Right cardiac atrium (tissue), 5 donors: ENCODE data around the gene ANGPTL5. TPM values are rescaled to one million over a fixed set of nuclear protein-coding genes. Genes with fewer than 3 reads are reported as not detected.

Source experiments
- ATAC-seq, 2 donors: fragments of 200-7000 bp; cut with Tn5 transposase; one replicate each; pipeline versions ENCODE4 v1.8.0 to v1.9.1; 2020; ENCODE audit warnings: moderate library complexity in 2 of 2, mild to moderate bottlenecking in 1 of 2
- DNase-seq, 3 donors: peaks; one replicate each; pipeline ENCODE4 v3.0.0-alpha.2; 2020
- H3K27ac ChIP-seq: one replicate; pipeline ENCODE4 v1.5.1; 2013; ENCODE audit warnings: mild to moderate bottlenecking, low read length, control low read depth, moderate library complexity
- H3K27me3 ChIP-seq: one replicate; pipeline ENCODE4 v1.6.1; 2013; ENCODE audit not compliant: control insufficient read depth, insufficient read depth
- H3K4me1 ChIP-seq: one replicate; pipeline ENCODE4 v1.6.1; 2013; ENCODE audit warnings: low read length; ENCODE audit not compliant: control insufficient read depth, insufficient read depth
- H3K4me3 ChIP-seq: one replicate; pipeline ENCODE4 v1.5.1; 2013; ENCODE audit warnings: low read length, control low read depth
- H3K9me3 ChIP-seq: one replicate; pipeline ENCODE4 v1.6.1; 2013; ENCODE audit warnings: low read length; ENCODE audit not compliant: control insufficient read depth
- WGBS: extraction: QIAGEN DNeasy Blood & Tissue Kit; methylation state at CpG from one replicate; pipeline ENCODE4 v1.1.7; 2013; 5-methylcytosine and 5-hydroxymethylcytosine counted together
- intact Hi-C, 4 donors: fragments of 100-400 bp; cut with DNase I; formaldehyde crosslinking; loops; one replicate each; pipeline versions ENCODE4 v1.11.0 to v1.14.0; 2022 to 2023
- polyA plus RNA-seq: library from polyadenylated mRNA; stranded (reverse); fragments of 200-250 nt; gene quantifications from one replicate; pipeline ENCODE4 v1.2.3, GENCODE V29; 2013
- total RNA-seq, 4 donors: library from RNA; stranded (reverse); fragmentation: NEBNext Ultra II Directional; extraction: Animal tissue kit (Norgen Biotek cat#: 25700); gene quantifications; one replicate each; pipeline ENCODE4 v1.2.1, GENCODE V29; 2021
- donor health status: healthy with polysubstance abuse.
- donor health status: DM: no; HTN: yes; CAD: no.
- donor health status: DM: no; HTN: no; CAD: no.
- donor health status: DM: no; HTN: yes; CAD: no; lungs with severe emphysema.
- donor health status: DM: yes; HTN: yes; CAD: no.

Gene ANGPTL5
- total and polyA plus RNA-seq, 5 donors = 1.3 to 4.9 (median 2.7) TPM

DNA sequence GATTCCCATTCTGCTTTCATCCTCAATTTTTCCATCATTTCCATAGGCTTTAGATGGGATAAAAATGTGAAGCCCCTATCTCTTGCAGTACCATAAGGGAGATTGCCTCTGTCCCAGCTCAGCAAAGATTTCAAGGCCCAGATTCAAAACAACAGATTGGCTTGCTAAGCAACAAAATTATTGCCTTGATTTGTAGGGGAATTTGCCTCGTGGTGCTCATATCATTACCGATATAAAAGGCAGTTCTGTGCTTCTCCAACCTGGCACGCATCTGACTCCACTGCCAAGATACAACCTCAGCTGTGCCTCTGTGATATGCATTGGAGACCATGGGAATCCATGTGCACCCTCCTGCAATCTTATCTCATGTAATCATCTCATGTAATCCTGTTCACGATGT is 26.6 kb downstream of the ANGPTL5 start:
- 78% methylated on average over 4 of the region's 4 CpGs for WGBS
- intact Hi-C loops = no loop called here
- H3K4me3 ChIP-seq = no peak overlapping the region
- no peak overlapping the region for H3K27ac ChIP-seq
- no peak for ATAC-seq
- no peaks in the 10 kb centered on the region for H3K4me1 ChIP-seq
- H3K9me3 ChIP-seq = no peaks in the 10 kb centered on the region
- H3K27me3 ChIP-seq = no peaks in the 10 kb centered on the region
- no peak for DNase-seq

DNA sequence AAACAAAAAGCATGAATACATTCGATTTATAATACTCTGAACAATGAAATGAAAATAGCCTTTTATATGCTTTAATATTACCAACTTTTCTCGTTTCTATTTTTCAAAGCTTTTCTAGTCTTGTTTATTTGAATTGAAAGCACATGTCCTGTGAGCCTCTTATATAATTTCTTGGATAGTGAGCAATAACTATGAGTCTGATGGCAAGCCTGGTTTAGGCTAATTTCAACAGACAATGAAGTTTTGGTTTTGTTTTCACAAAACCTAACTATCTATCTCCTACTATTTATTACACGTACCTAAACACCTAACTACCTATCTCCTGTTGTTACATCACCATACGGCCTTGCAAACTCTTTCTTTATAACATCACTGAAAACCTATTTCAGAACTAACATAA is 30.7 kb downstream of the ANGPTL5 start:
- no peak overlapping the region for H3K27ac ChIP-seq
- DNase-seq (no peak), ATAC-seq (no peak)
- intact Hi-C loops = no loop called here
- no peaks in the 10 kb centered on the region for H3K9me3 ChIP-seq
- H3K27me3 ChIP-seq = no peaks in the 10 kb centered on the region
- WGBS = 78% methylated on average over 4 of the region's 4 CpGs
- no peaks in the 10 kb centered on the region for H3K4me1 ChIP-seq
- no peak overlapping the region for H3K4me3 ChIP-seq

DNA sequence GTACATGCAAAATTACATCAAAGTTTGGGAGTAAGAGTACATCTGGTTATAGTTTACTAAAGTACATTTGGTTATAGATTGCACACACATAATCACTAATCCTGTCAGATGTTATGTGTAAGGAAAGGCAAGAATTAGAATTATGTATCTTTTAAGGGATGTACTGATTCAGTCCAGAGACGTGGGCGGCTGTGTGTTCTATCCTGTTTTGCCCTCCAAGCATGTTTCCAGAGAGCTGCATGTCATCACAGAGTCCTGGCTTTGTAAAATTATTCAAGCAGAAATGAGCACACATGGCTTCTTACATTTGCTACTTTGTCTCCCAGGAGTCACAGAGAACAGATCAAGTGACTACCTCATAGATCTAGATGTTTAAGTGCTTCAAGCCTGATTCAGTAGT is 34.7 kb downstream of the ANGPTL5 start:
- Histone ChIP-seq H3K4me3 (no peak overlapping the region), H3K9me3 (no peaks in the 10 kb centered on the region), H3K27me3 (no peaks in the 10 kb centered on the region), H3K27ac (no peak overlapping the region), H3K4me1 (no peaks in the 10 kb centered on the region)
- 80% methylated on average over 2 of the region's 2 CpGs for WGBS
- intact Hi-C loops = no loop called here
- ATAC-seq = no peak
- no peak for DNase-seq

DNA sequence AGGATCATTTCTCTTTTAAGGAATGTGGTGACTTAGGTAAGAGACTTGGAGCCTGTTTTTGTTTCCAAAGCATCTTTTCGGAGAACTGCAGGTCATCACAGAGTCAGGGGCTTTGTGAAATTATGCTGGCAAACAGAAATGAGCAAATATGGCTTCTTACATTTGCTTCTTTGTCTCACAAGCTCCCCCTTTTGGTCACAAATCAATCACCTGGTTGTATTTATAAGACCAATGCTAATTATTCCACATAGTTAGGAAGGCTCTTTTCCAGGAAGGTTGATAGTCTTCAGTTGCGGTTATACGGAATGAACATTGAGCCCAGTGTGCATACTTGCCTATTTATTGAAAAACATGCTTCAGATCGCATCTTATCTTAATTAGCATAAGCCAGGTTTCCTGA is 36.1 kb downstream of the ANGPTL5 start:
- intact Hi-C loops = no loop called here
- 81% methylated on average over 4 of the region's 4 CpGs for WGBS
- Histone ChIP-seq H3K27me3 (no peaks in the 10 kb centered on the region), H3K27ac (no peak overlapping the region), H3K4me3 (no peak overlapping the region), H3K9me3 (no peaks in the 10 kb centered on the region), H3K4me1 (no peaks in the 10 kb centered on the region)
- DNase-seq (no peak), ATAC-seq (no peak)

DNA sequence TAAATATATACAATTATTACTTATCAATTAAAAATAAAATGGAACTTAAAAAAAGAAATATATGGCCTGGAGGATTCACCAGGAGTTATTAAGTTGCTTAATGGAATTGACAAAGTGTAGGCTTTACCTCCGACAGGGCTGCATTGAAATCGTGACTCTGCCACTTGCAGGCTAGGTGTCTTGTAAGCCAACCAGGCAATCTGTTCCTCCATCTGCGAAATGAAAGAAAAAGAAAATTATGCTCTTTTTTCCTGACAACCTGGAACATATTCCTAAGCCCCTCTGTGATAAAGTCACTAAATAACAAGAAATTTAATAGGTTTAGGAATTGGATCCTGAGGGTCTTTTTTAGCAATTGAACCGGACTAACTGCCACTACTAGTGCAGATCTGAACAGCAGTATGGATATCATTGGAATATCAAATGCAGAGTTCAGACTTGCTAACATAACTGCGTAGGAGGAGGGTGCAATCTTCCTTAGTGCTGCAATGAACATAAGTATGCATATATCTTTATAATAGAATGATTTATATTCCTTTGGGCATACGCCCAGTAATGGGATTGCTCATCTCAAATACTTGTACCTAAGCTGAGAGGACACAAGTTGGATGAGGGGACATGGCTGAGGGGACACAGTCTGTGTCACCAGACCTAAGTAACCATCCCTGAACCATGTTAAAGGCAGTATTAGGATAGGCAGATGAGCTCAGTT is 44.0 kb downstream of the ANGPTL5 start:
- Histone ChIP-seq H3K27me3 (no peaks in the 10 kb centered on the region), H3K9me3 (no peaks in the 10 kb centered on the region), H3K27ac (no peak overlapping the region), H3K4me3 (no peak overlapping the region), H3K4me1 (no peaks in the 10 kb centered on the region)
- no peak for ATAC-seq
- 80% methylated on average over 6 of the region's 6 CpGs for WGBS
- intact Hi-C loops = no loop called here
- DNase-seq = no peak

DNA sequence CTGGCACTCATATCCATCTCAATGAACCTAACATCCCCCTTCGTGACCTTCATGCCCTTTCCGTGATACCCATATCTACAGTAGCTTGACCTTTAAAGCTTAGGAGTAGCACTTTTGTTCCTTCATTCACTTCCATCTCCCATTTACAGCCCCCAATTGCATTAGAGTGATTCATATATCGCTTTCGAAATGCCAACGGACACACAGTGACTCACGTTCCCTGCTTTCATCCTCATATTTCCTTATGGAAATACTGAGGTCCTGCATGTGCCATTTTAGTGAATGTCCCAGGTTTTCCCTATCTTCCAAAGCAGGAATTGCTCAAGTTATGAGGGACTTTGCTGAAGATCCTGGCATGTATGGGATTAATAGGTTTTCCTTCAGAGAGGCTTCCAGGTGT is 45.8 kb downstream of the ANGPTL5 start:
- H3K4me1 ChIP-seq = no peaks in the 10 kb centered on the region
- H3K4me3 ChIP-seq = no peak overlapping the region
- no peak overlapping the region for H3K27ac ChIP-seq
- intact Hi-C loops = no loop called here
- no peaks in the 10 kb centered on the region for H3K27me3 ChIP-seq
- WGBS = 83% methylated on average over 6 of the region's 6 CpGs
- DNase-seq (no peak), ATAC-seq (no peak)
- no peaks in the 10 kb centered on the region for H3K9me3 ChIP-seq

DNA sequence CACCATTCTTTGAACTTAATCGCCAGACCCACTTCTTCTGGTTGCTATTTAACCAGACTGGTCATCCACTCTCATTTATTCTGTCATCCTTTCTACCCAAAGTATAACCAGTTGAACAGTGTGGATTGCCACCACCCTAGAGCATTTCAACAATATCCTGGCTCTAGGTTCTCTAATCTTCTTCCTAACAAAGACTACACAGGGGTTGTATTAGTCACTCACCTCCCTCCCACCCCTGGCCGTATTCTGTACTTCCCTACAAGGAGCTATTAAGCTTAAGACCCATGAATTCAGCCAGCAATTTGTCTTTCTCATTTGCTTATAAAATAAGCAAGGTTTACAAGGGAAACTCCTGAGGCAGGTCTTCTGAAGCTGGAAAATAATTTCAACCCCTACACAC is 48.4 kb downstream of the ANGPTL5 start:
- Histone ChIP-seq H3K27ac (no peak overlapping the region), H3K9me3 (no peaks in the 10 kb centered on the region), H3K27me3 (no peaks in the 10 kb centered on the region), H3K4me3 (no peak overlapping the region), H3K4me1 (no peaks in the 10 kb centered on the region)
- ATAC-seq = no peak
- intact Hi-C loops = loop anchor here in 1 of 4 donors (10.0 kb wide), 1 partner anchor 797 kb away; no protein-coding TSS in a partner anchor
- DNase-seq = no peak
- 81% methylated on average over 2 of the region's 2 CpGs for WGBS

DNA sequence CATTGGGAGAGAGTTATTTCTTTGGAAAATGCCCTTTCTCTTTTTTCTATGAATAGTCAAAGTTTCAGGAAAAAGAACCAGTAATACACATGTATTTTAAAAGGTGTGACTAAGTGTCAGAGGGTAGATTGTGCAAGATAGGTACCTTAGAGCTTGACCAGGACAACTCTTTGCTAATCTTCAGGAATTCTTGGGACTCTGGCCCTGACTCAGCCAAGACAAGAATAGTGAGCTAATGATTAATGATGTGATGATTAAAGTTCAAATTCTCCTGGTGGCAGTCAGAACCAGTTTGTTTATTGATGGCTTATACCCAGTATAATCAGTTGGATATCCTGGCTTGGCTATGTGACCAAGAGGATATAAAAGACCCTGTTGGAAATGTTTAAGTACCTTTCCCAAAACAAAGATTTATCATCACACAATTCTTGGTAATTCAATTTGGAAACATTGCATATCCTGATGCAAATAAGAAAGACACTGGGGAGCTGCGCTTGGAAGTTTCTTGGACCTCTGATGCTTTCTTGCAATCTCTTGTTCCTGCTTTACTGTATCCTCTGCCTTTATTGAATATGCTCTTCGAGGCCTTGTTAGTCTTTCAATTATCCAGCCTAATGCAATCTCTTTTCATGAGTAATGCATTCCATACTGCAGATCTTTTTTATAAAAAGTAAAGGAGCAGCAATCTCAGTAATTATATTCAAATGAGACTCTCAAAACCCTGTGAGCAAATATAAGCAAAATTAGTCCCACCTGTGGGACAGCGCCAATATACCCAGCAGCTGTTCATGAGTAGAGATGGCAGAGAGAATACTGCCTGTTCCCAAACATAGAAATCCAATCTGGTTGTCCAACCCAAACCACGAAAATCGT is 49.5 kb downstream of the ANGPTL5 start:
- 85% methylated on average over 5 of the region's 5 CpGs for WGBS
- no peaks in the 10 kb centered on the region for H3K9me3 ChIP-seq
- DNase-seq (no peak), ATAC-seq (no peak)
- H3K4me3 ChIP-seq = no peak overlapping the region
- intact Hi-C loops = loop anchor here in 1 of 4 donors (10.0 kb wide), 1 partner anchor 798 kb away; no protein-coding TSS in a partner anchor
- no peak overlapping the region for H3K27ac ChIP-seq
- no peaks in the 10 kb centered on the region for H3K27me3 ChIP-seq
- H3K4me1 ChIP-seq = no peaks in the 10 kb centered on the region

DNA sequence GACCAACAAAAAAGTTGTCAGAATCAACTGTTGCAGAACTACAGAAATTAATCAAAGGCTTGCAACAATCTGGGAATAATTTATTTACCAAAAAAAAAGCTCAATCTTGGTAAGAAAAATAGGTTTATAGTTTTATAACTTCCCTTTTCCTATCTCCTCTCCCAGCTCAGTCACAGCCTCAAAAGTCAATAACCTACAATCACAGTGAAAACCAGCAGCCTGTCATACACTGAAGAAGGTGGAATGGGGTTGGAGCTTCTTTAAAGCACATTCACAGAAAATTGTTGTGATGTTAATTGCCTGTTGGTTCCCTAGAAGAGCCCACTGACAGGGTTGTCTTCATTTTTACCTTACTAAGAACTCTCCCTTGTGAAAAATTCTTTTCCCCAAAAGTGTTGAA is 52.2 kb downstream of the ANGPTL5 start:
- no peak for ATAC-seq
- no peaks in the 10 kb centered on the region for H3K9me3 ChIP-seq
- DNase-seq = no peak
- no peaks in the 10 kb centered on the region for H3K4me1 ChIP-seq
- no peaks in the 10 kb centered on the region for H3K27me3 ChIP-seq
- no peak overlapping the region for H3K27ac ChIP-seq
- no peak overlapping the region for H3K4me3 ChIP-seq
- intact Hi-C loops = loop anchor here in 3 of 4 donors (5.0 to 10.0 kb wide), 2 partner anchors 143 to 801 kb away; no protein-coding TSS in a partner anchor

DNA sequence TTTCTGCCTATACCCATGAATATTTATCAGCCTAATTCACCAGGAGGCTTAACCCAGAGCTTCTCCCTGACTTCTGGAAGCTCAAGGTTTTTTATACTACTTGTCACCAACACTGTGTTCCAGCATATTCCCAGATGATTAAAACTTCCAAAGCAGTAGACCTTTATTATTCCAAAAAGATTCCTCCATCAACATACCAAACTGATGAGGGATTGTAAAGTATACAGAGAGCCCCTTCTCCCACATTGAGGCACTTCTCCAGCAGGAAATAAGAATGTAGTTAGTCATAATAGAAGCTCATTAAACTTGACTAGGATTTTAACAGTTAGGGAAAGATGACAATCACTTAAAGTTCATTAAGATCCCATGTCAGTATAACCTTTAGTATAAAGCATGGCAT is 53.0 kb downstream of the ANGPTL5 start:
- no peaks in the 10 kb centered on the region for H3K9me3 ChIP-seq
- intact Hi-C loops = loop anchor here in 3 of 4 donors (2.0 to 10.0 kb wide), 3 partner anchors 141 to 801 kb away; no protein-coding TSS in a partner anchor

More for the DNA sequence above, 53.0 kb downstream of the ANGPTL5 start:
- no peak overlapping the region for H3K27ac ChIP-seq
- ATAC-seq (no peak), DNase-seq (no peak)
- H3K4me1 ChIP-seq = no peaks in the 10 kb centered on the region
- H3K4me3 ChIP-seq = no peak overlapping the region
- H3K27me3 ChIP-seq = no peaks in the 10 kb centered on the region
